HG03521 (cell line): ENCODE results near the gene ADAP1.
"Not testable (repeated sequence)": the region's sequence is repeated elsewhere in the genome, so short reads cannot be mapped to it uniquely, and the experiment has no call there.

Source experiments
- ATAC-seq: cut with Tn5 transposase; IDR thresholded peaks from one replicate; pipeline ENCODE4 v1.9.1; 2021; ENCODE audit warnings: mild to moderate bottlenecking, moderate library complexity; ENCODE audit not compliant: unreplicated experiment

The ADAP1 gene

GRCh38 chr7:960269-960871 lies 5.9 kb upstream of the ADAP1 start:
- ATAC-seq: no peak

GRCh38 chr7:959740-960139 lies 5.3 kb upstream of the ADAP1 start:
- not testable (repeated sequence) for ATAC-seq

GRCh38 chr7:959271-959670 lies 4.8 kb upstream of the ADAP1 start:
- ATAC-seq: no peak

- ATAC-seq: no peak
These were observed 4.0 kb upstream of the ADAP1 start for GRCh38 chr7:958221-959200.

- ATAC-seq: no peak
These were observed 3.1 kb upstream of the ADAP1 start for GRCh38 chr7:957418-958220.

GRCh38 chr7:956031-956430 lies 1.6 kb upstream of the ADAP1 start:
- ATAC-seq: no peak

- peak; percentile 14 for ATAC-seq
These were observed 743 bp downstream of the ADAP1 start for GRCh38 chr7:953547-954327.

- no peak for ATAC-seq
These were observed 1.7 kb downstream of the ADAP1 start for GRCh38 chr7:952548-953441.

- ATAC-seq: no peak
These were observed 2.5 kb downstream of the ADAP1 start for GRCh38 chr7:951881-952547.

GRCh38 chr7:949021-949934 lies 5.2 kb downstream of the ADAP1 start:
- ATAC-seq: no peak

- ATAC-seq: no peak
These were observed 6.9 kb downstream of the ADAP1 start for GRCh38 chr7:947391-948210.

GRCh38 chr7:946256-946996 lies 8.1 kb downstream of the ADAP1 start:
- ATAC-seq: no peak

GRCh38 chr7:945556-946255 lies 8.8 kb downstream of the ADAP1 start:
- no peak for ATAC-seq

- ATAC-seq: no peak
These were observed 9.3 kb downstream of the ADAP1 start for GRCh38 chr7:945147-945555.

GRCh38 chr7:944744-945143 lies 9.7 kb downstream of the ADAP1 start:
- no peak for ATAC-seq

GRCh38 chr7:943793-944192 lies 10.7 kb downstream of the ADAP1 start:
- not testable (repeated sequence) for ATAC-seq
